AG10803 (cell line): ENCODE results near the gene TOP2A.

Experiments used
- DNase-seq: peaks from one replicate; pipeline ENCODE4 v3.0.0; 2010; ENCODE audit warnings: low read depth
- H3K4me3 ChIP-seq: 2 replicates; pipeline ENCODE4 v1.5.1; 2011; ENCODE audit warnings: mild to moderate bottlenecking, low read length, control low read depth
- CTCF ChIP-seq: conservative IDR thresholded peaks from 2 replicates; pipeline ENCODE4 v1.5.1; 2011; ENCODE audit warnings: mild to moderate bottlenecking, low read length, control low read depth, inconsistent platforms

Gene TOP2A

GRCh38 chr17:40352779-40353394 is 64.8 kb downstream of the TOP2A start:
- no peak for DNase-seq
- no peak overlapping the region for H3K4me3 ChIP-seq
- TF ChIP-seq CTCF: no peak

- DNase-seq: no peak
- no peak overlapping the region for H3K4me3 ChIP-seq
- no peak for TF ChIP-seq CTCF
Measured at GRCh38 chr17:40352237-40352778, 65.4 kb downstream of the TOP2A start.

- no peak for DNase-seq
- TF ChIP-seq CTCF: no peak
- H3K4me3 ChIP-seq: no peak overlapping the region
Measured at GRCh38 chr17:40351359-40352236, 66.1 kb downstream of the TOP2A start.

- no peak for TF ChIP-seq CTCF
- H3K4me3 ChIP-seq: no peak overlapping the region
- no peak for DNase-seq
Measured at GRCh38 chr17:40350689-40351358, 66.9 kb downstream of the TOP2A start.

- H3K4me3 ChIP-seq: no peak overlapping the region
- DNase-seq: no peak
- TF ChIP-seq CTCF: no peak
Measured at GRCh38 chr17:40349895-40350688, 67.6 kb downstream of the TOP2A start.

GRCh38 chr17:40349477-40349894 is 68.2 kb downstream of the TOP2A start:
- no peak for DNase-seq
- no peak for TF ChIP-seq CTCF

More at GRCh38 chr17:40349477-40349894, 68.2 kb downstream of the TOP2A start:
- no peak overlapping the region for H3K4me3 ChIP-seq
